Measurements from ENCODE around the gene FAM184B. TPM values are rescaled to one million over a fixed set of nuclear protein-coding genes. Genes with fewer than 3 reads are reported as not detected.

FAM184B gene
- total and polyA plus RNA-seq, 2 of the 4 experiments (the other 2 are of a cell fraction), result 0.07 to 0.18 TPM

DNA sequence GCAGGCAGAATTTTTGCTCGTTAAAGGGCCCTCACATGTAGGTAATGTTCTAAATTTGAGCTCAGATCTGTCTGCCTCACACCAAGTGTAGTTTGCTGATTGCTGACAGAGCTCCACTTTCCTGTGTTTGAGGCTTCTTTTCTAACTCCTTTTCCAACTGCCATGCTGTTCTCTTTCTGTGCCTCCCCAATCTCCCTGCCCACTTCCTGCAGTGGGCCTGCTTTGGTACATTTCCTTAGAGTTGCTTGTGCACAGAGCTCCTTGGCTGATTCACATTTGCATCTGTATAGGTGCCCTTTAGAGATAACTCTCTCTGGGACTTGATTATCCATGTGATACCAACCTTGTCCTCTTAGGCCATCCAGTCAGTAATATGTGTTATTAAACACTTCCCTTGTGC, 162.5 kb downstream of the FAM184B start:
- CTCF ChIA-PET, result no interaction called here
- no peak overlapping the region for H2BK120ac ChIP-seq (ENCODE audit: low read depth, low read length)
- no TSS peak for BruUV-seq (replicated peaks)
- no peak overlapping the region for H3K56ac ChIP-seq (ENCODE audit: extremely low read depth, insufficient read depth, low read length)
- peaks cover 52% of the 10 kb centered on the region for H4K20me1 ChIP-seq (ENCODE audit: insufficient read depth, low read length)
- H3K9me3 ChIP-seq (ENCODE audit: control insufficient read depth, insufficient read depth, low read length), result no peaks in the 10 kb centered on the region
- H4K5ac ChIP-seq (ENCODE audit: low read depth, low read length), result no peak overlapping the region
- H2AFZ ChIP-seq (replicated peaks; ENCODE audit: low read length, poor library complexity), result no peak overlapping the region
- in situ Hi-C loops (cut with MboI; ENCODE audit: low sequenced_read_pairs), result loop anchor here (5.0 kb wide), 1 partner anchor 37 kb away; no protein-coding TSS in a partner anchor
- peak overlapping the region; percentile 13; the same call in 1 of the 2 replicates for H3K27ac ChIP-seq (ENCODE audit: insufficient read depth, low read length)
- no peak overlapping the region for H3K23ac ChIP-seq (ENCODE audit: low read depth, low read length)
- no peak overlapping the region for H3K4ac ChIP-seq (ENCODE audit: low read depth, low read length)
- intact Hi-C loops (cut with micrococcal nuclease), result no loop called here
- H4K8ac ChIP-seq (ENCODE audit: low read depth in 2 of 2, low read length in 2 of 2), result no peak overlapping the region
- H2AK9ac ChIP-seq (replicated peaks; ENCODE audit: low read depth, low read length, poor library complexity), result no peak overlapping the region
- H2BK20ac ChIP-seq (ENCODE audit: low read depth, low read length), result no peak overlapping the region
- H3K4me3 ChIP-seq (ENCODE audit: insufficient read depth, low read depth, low read length), result no peak overlapping the region
- H3K27me3 ChIP-seq (ENCODE audit: control insufficient read depth, insufficient read depth, low read length), result no peaks in the 10 kb centered on the region
- peaks cover 11% of the 10 kb centered on the region for H3K4me1 ChIP-seq (ENCODE audit: control insufficient read depth, insufficient read depth, low read length)
- TF ChIP-seq RAD21 (IDR thresholded peaks at IDR 0.05; ENCODE audit: low read length) (no peak), CHD1 (IDR thresholded peaks at IDR 0.05; ENCODE audit: low read depth, low read length) (no peak), BHLHE40 (IDR thresholded peaks at IDR 0.05; ENCODE audit: low read depth, low read length) (no peak), MAZ (IDR thresholded peaks at IDR 0.05; ENCODE audit: borderline replicate concordance, low read depth, low read length) (no peak), FOS (IDR thresholded peaks at IDR 0.05; ENCODE audit: low read depth, low read length) (no peak), NFE2L2 (IDR thresholded peaks at IDR 0.05; ENCODE audit: low read depth, low read length) (no peak), RFX5 (IDR thresholded peaks at IDR 0.05; ENCODE audit: low read depth, low read length) (no peak), CEBPB (IDR thresholded peaks at IDR 0.05; ENCODE audit: low read depth, low read length) (no peak), RCOR1 (IDR thresholded peaks at IDR 0.05; ENCODE audit: insufficient replicate concordance, low read length) (no peak), POLR2A (IDR thresholded peaks at IDR 0.05; ENCODE audit: low read depth, low read length) (no peak), SMC3 (IDR thresholded peaks at IDR 0.05; ENCODE audit: low read depth, low read length) (no peak), CTCF (conservative IDR thresholded peaks at IDR 0.05; ENCODE audit: low read depth, low read length) (no peak), MAFK (IDR thresholded peaks at IDR 0.05; ENCODE audit: low read depth, low read length) (no peak), MXI1 (IDR thresholded peaks at IDR 0.05; ENCODE audit: borderline replicate concordance, low read depth, low read length) (no peak)
- TF ChIP-seq, protein P1, sequence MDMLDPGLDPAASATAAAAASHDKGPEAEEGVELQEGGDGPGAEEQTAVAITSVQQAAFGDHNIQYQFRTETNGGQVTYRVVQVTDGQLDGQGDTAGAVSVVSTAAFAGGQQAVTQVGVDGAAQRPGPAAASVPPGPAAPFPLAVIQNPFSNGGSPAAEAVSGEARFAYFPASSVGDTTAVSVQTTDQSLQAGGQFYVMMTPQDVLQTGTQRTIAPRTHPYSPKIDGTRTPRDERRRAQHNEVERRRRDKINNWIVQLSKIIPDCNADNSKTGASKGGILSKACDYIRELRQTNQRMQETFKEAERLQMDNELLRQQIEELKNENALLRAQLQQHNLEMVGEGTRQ (IDR thresholded peaks at IDR 0.05; ENCODE audit: low read depth, low read length), result no peak
- TF ChIP-seq, protein P2, sequence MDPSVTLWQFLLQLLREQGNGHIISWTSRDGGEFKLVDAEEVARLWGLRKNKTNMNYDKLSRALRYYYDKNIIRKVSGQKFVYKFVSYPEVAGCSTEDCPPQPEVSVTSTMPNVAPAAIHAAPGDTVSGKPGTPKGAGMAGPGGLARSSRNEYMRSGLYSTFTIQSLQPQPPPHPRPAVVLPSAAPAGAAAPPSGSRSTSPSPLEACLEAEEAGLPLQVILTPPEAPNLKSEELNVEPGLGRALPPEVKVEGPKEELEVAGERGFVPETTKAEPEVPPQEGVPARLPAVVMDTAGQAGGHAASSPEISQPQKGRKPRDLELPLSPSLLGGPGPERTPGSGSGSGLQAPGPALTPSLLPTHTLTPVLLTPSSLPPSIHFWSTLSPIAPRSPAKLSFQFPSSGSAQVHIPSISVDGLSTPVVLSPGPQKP (IDR thresholded peaks at IDR 0.05; ENCODE audit: borderline replicate concordance, low read depth, low read length), result no peak
- peak overlapping the region; percentile 55; the same call in 1 of the 2 replicates for H3K4me2 ChIP-seq (ENCODE audit: low read depth, low read length)
- peaks cover 24 to 57% of the 10 kb centered on the region in 2 experiments for H3K79me1 ChIP-seq (ENCODE audit: low read depth in 1 of 2, low read length in 2 of 2)
- H2AK5ac ChIP-seq (ENCODE audit: low read depth, low read length), result no peak overlapping the region
- POLR2A ChIA-PET (ENCODE audit: unreplicated experiment), result no interaction called here
- no peak overlapping the region for H2BK15ac ChIP-seq (ENCODE audit: low read depth, low read length)
- no peak overlapping the region for H3K9ac ChIP-seq (ENCODE audit: low read depth, low read length)
- peaks cover 41% of the 10 kb centered on the region for H3K36me3 ChIP-seq (ENCODE audit: control insufficient read depth, insufficient read depth, low read length)
- DNase-seq (no peak), ATAC-seq (ENCODE audit: low read depth) (no peak)
- H4K91ac ChIP-seq (ENCODE audit: insufficient read depth, low read depth, low read length), result no peak overlapping the region
- peak overlapping the region; percentile 69 for H2BK5ac ChIP-seq (ENCODE audit: low read depth, low read length, poor library complexity, severe bottlenecking)
- WGBS, 2 experiments (ENCODE audit: extremely low coverage in 2 of 2, insufficient read length in 1 of 2), result no CpG with 5 or more reads among the region's 1 CpG
- H3K18ac ChIP-seq (ENCODE audit: low read depth, low read length), result no peak overlapping the region
- 0 out of 2 replicates have a peak overlapping the region, but pooled peaks have one; percentile 14 for H3K14ac ChIP-seq (replicated peaks; ENCODE audit: low read depth, low read length)
- peaks cover 14% of the 10 kb centered on the region for H3K9me1 ChIP-seq (ENCODE audit: insufficient read depth, low read length)
- dilution Hi-C loops (cut with HindIII; ENCODE audit: low sequenced_read_pairs, unreplicated experiment), result no loop called here
